Fibroblast of skin of right quadriceps (primary cell): ENCODE results near the gene TRIM62.

Experiments used
- DNase-seq: peaks from one replicate; pipeline ENCODE4 v3.0.0-alpha.2; 2013

The TRIM62 gene

DNA sequence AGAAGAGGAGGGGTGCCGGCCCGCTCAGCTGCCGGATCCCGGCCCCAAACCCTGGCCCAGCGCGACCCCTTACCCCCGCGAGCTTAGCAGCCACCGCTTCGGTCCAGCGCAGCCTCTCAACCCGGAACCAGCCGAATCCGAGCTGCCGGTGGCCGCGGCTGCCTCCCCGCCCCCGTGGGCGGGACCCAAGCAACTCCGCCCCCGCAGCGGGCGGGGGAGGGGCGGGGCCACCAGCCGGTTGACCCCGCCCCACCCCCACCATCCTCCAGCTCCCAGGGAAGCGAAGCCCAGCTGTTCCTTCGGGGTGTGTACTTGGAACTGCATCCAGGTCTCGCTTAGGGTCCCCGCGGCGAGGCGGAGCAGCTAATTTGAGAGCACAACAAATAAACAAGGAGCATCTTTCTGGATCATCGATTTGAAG, at the start of gene TRIM62:
TSS of gene TRIM62 (minus strand) at position 123 of the 421 bp plus-strand sequence. CDS start 611 bp downstream, outside the sequence.
- DNase-seq = peak; percentile 83

DNA sequence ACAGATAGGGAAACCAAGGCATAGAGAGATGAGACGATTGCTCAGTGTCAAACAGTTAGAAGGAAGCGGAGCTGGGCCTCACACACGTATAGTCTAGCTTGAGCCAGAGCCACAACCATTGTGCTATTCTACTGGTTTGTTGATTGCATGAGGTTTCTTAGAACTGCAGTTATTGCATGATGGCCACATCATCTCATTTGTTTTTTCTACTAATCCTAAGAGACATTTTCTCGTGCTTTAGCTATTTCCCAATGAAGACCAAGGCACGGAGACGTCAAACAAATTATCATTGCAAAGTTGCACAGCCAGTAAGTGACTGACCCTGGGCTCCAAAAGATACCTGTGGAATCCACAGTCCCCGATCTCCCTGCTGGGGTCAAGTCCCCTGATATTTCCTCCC, 49.3 kb upstream of the TRIM62 start:
- no peak for DNase-seq

DNA sequence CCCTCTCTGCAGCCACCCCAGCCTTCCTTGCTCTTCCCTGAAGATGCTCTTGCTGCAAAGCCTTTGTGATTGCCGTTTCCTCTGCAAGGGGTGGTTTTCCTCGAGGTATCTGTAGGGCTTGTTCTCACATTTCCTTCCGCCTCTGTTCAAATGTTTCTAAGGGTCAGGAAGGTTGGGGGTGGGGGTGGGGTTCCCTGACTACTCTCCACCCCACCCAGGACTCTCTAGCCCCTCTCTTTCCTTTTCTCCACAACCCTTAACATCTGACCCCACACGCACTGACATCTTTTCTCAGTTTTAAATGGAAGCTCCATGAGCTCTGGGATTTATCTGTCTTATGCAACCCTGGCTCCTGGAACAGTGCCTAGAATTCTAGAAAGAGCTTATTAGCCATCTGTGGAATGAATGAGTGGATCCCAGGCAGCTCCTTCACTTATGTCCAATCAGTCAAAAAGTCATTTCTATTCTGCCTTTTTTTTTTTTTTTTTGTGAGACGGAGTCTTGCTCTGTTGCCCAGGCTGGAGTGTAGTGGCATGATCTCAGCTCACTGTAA, 47.2 kb upstream of the TRIM62 start:
- DNase-seq = peak; percentile 93

DNA sequence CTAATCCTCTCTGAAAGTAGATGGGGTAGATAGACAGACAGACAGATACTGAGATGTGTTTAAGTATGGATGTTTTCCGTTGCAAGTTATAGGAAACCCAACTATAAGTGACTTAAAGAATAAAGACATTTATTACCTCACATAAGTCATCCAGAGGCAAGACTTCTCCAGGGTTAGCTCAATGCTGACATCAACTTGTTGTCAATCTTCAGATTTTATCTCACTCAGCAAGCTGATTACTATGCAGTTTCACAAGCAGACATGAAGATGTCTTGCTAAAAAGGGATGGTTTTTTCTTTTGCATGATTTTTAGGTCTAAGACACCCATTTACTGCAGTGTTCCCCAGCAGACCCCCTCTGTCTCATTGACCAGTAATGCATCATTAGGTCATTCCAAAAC, 43.7 kb upstream of the TRIM62 start:
- DNase-seq = no peak

DNA sequence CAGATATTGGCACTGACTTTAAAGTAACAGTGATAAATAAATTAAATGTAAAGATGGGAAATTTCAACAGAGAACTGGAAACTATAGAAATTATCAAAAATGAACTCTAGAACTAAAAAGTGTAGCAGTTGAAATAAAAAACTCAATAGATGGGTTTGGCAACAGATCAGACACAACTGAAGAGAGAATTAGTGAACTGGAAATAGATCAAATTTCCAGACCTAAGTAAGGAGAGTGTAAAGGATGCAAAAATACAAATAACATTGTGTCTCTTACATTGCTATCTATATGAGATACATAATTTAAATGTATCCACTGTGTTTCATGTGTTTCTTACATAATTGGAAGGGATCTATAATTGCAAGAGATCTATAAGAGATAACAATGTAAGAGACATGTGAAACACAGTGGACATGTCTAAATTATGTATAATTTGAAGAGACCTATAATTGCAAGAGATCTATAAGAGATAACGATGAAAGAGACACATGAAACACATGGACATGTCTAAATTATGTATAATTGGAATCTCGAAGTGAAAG, 42.4 kb upstream of the TRIM62 start:
- DNase-seq = no peak

DNA sequence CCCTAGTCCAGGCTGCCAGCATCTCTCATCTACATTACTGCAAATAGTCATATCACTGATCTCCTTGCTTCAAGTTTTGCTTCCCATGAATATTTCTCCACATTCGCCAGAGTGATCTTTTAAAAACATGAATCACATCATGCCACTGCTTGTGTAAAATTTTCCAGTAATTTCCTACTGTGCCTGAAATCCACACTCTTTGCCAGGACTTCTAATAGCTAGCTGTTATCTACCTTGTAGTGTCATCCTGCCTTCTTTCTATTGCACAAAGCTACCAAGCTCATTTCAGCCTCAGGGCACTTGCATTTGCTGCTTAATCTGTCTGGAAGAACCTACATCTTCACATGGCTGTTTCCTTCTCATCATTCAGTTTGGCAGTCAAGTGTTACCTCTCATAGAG, 40.5 kb upstream of the TRIM62 start:
- DNase-seq = no peak

DNA sequence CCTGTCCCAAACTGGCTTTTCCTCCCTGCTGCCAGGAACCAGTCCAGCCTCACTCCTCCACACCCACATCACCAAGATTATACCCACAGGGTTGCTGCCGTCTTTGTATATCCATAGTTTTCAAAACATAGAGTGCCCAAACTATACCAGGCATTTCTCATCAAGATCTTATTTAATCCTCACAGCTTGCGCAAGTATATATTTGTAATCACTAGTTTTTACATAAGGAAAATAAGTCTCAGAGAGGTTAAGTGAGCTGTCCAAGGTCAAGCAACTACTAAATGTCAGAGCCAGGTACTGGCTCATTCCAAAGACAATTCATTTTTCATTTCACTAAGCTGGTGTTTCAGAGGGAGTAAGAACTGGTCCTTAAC, 39.5 kb upstream of the TRIM62 start:
- no peak for DNase-seq

DNA sequence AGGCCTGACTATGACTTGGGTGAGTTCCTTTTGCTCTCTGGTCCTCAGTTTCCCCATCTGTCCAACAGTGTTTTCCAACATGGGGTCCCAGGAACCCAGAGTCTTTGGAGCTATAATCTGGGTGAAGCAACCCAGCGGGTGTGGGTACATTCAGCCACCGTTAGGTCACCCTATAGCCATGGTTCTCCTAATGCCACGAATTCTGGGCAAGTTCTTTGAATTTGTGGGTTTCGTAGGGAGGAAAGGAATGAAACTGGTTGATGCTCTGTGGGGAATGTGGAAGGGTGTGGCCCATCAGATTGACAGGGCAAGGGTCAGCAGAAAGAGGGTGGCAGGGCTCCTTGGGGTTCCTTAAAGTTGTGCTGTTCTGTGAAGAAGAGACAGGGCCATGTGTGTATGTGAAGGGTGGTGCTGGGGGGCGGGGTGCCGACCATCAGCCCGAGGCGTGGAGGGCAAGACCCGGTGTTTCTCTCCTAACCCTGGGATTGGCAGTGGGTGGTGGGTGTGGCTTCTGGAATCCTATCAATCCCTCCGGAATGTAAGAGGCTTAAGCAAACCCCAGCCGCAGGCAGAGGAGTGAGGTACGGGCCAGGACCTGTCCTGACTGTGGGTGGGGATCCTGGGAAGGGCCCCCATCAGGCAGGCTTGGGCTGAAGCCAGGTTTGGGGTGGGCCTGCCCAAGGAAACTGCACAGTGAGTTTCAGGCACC, 39.0 kb upstream of the TRIM62 start:
- no peak for DNase-seq

DNA sequence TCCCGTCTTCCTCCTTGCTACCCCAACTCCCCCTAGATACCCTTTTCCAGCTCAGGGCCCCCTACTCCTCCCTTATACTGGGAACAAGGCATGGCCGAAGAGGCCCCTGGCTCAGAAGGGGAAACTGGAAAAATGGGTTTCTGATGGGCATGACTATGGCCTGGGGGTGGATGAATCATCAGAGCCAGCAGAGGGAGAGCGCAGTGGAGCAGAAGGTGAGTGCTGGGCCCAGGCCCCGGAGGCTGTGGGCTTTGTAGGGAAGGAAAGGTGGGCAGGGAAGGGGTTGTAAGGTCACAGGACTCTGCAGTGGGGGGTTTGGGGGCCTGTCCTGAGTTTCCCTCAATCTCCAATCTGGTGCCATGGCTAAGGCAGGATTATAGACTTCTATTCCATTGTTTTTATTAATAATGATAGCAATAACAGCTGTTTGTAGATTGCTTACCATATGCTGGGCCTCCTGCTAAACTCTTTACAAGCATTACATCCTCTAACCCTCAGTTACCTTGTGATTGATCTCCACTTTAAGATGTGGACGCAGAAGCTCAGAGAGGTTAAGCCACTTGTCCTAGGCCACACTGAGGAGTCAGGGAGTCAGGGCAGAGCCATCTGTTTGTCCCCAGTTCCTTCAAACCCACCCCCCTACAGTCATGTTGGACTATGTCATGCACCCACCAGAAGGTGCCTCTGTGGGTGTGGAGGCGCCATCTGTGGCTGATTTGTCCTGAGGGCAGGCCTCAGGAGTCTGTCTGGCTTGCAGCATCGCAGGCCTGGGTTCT, 38.2 kb upstream of the TRIM62 start:
- DNase-seq = no peak

DNA sequence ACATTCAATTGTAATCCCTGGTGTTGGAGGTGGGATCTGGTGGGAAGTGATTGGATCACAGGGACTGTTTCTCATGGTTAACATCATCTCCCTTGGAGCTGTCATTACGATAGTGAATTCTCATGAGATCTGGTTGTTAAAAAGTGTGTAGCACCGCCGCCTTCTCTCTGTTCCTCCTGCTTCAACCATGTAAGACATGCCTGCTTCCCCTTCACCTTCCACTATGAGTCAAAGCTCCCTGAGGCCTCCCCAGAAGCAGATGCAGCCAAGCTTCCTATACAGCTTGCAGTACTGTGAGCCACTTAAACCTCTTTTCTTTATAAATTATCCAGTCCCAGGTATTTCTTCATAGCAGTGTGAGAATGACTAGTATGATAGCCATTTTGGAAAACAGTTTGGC, 30.1 kb upstream of the TRIM62 start:
- DNase-seq = no peak

DNA sequence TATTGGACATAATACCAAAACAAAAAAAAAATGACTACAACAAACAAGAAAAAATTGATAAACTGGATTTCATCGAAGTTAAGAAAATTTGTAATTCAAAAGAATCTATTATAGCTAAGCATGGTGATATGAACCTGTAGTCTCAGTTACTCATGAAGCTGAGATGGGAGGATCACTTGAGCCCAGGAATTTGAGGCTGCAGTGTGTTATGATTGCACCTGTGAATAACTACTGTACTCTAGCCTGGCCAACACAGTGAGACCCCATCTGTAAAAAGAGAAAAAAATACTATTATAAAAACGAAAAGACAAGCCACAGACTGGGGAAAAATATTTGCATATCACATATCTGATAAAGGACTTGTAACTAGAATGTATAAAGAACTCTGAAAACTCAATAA, 24.5 kb upstream of the TRIM62 start:
- DNase-seq = no peak

DNA sequence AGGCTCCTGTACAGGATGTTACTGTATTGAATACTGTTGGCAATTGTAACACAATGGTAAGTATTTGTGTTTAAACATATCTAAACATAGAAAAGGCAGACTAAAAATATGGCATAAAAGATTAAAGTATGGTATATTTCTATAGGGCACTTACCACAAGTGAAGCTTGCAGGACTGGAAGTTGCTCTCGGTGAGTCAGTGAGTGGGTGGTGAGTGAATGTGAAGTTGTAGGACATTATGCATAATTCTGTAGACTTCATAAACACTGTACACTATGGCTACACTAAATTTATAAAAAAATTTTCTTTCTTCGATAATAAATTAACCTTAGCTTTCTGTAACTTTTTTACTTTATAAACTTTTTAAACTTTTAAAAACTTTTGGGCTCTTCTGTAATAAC, 13.7 kb upstream of the TRIM62 start:
- no peak for DNase-seq

DNA sequence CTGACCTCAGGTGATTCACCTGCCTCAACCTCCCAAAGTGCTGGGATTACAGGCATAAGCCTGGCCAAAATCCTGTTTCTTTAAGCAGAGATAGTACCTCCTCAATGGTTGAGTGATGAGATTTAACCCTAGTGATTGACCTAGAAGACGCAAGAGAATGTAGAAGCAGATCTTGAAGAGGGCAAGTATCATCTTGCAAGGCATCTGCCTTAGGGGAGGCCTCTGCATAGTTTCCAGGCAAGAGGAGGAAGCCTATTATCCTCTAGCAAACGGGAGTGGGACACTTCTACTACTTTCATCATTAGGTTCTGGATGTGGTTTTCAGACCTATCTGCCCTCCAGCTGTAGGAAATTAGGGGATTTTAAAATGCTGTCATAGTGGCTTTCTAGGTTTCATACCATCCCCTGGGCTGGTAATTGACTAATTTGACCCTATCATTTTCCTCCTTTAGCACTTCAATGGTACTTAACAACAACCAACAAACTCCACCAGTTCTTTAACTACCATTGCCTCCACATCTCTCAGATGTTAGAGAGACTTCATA, 10.0 kb upstream of the TRIM62 start:
- DNase-seq = no peak

DNA sequence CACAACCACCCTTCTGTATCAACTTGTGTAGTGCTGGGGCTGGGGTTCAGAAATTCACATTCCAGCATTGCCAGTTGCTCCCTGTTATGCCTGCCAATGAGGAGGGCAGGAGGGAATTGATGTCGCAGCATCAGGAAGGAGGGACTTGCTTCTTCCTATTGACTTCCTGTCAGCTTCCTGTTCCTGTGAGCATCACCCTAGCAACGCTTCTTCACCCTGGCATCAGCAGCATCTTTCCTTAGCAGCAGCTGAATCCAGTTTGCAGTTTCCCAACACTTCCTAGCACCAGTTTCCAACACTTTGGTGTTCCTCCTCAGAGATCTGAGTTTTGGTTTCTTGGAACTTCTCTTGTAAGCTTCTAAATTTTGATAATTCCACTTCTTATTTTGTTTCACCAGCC, 8.9 kb upstream of the TRIM62 start:
- DNase-seq = no peak

DNA sequence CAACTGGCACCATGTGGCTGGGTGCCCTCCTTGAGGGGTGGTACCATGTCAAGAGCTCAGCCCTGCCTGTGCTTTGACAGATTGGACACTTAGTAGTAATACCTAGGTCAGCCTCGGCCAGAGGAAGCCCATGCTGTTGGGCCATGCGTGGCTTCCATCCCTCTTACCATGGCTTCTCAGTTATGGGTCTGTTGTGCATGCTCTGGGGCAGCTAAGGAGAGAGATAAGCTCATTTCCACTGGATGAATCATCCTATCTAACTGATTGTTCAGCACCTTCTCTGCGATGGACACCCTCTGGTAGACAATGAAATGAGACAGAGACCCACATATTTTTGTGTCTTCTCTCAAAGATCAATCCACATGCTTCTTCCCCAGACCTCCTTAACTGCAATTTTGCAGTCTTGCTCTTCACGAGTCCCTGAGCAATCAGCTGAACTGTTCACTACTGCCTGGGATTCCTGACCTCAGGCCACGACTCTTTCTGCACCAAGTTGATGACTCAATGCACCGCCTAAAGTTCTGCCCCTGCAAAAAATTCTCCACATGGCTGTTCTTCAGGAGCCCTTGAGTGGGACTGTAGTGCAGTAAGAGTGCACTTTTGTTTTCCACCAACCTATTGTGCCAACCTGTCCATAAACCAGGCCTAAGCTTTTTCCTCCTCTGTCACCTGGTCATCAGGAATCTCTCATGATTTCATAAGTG, 6.9 kb upstream of the TRIM62 start:
- no peak for DNase-seq

DNA sequence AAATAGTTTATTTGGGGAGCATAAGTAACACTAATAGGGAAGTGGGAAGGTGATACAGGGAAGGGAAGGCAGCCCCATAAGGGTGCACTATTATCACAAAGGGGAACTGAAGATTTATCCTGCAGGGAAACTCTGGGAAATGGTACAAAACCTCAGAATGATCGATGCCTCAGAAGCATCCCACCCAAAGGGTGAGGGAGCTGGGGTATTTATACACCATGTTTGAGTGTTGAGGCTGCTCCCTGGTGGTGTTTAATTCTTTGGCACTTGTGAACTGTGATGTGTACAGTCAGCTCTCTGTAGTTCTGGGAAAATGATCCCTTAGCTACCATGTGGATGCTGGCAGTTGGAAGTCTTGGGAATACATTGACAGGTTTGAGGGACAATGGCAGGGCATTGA, 5.1 kb upstream of the TRIM62 start:
- DNase-seq = no peak

DNA sequence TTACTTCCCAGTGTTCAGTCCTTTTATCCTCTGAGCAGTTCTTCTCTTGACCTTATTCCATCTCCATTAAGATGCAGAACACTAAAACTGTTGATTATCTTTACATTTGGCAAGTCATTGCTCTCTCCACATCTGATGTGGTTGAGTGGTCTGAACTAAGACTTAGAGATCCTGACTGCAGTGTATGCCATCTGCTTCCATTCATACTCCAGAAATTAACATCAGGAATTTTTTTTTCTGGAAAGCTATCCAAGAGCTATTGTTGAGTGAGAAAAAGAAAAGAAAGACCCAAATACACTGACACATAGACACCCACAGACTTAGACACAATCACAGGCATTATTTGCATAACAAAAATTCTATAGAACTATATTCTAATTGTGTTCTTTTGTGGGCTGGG, 3.7 kb upstream of the TRIM62 start:
- DNase-seq = no peak

DNA sequence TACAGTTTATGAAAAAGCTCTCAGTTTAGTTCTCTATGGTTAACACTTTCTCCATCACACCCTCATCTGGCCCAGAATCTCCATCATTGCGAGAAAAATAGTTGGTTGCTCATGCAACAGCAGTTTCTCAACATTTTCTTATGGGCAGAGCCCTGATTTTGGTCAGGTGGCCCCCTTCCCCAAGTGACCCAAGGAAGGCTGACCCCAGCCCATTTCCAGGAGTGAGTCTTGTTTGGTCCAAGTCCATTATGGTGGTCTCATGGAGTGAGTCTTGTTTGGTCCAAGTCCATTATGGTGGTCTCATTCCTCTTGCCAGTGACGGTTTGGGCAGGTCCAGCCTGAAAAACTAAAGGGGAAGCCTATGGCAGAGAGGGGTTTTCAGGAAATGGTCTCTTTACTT, 1.5 kb upstream of the TRIM62 start:
- no peak for DNase-seq

DNA sequence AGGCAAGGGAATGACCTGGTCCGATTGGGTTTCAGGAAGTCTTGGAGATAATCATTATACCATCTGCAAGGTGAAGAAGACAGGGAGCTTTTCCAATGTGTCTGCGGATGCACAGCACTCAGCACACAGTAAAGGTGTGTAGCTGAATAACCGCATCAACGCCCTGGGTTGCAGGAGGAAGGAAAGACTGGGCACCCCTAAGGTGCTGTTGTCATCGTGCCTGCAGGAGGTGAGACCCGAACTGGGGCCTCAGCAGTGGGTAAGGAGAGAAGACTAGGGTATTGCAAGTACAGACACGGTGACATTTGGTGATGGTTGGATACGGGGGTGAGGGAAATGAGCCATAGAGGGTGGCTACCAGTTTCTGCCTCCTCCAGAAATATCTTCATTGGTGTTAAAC, 1.1 kb upstream of the TRIM62 start:
- no peak for DNase-seq

DNA sequence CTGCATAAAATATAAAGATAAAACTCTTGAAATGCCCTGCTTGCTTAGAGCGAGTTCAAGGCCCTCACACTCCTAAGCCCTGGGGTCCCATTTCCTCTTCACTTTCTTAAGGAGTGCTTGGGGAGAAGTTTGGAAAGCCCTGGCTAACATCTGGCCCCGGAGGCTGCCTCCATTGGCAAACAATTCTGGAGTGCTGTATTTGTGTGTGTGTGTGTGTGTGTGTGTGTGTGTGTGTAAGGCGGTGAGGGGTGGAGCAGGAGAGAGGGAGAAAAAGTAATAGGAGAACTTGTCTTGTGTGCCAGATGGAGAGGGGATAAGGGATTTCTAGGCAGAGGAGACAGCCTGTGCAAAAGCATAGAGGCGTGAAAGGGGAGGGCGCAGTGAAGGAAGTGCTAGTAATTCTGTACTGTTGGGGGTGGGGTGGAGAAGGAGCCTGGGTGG, 578 bp upstream of the TRIM62 start:
- DNase-seq = peak; percentile 47

DNA sequence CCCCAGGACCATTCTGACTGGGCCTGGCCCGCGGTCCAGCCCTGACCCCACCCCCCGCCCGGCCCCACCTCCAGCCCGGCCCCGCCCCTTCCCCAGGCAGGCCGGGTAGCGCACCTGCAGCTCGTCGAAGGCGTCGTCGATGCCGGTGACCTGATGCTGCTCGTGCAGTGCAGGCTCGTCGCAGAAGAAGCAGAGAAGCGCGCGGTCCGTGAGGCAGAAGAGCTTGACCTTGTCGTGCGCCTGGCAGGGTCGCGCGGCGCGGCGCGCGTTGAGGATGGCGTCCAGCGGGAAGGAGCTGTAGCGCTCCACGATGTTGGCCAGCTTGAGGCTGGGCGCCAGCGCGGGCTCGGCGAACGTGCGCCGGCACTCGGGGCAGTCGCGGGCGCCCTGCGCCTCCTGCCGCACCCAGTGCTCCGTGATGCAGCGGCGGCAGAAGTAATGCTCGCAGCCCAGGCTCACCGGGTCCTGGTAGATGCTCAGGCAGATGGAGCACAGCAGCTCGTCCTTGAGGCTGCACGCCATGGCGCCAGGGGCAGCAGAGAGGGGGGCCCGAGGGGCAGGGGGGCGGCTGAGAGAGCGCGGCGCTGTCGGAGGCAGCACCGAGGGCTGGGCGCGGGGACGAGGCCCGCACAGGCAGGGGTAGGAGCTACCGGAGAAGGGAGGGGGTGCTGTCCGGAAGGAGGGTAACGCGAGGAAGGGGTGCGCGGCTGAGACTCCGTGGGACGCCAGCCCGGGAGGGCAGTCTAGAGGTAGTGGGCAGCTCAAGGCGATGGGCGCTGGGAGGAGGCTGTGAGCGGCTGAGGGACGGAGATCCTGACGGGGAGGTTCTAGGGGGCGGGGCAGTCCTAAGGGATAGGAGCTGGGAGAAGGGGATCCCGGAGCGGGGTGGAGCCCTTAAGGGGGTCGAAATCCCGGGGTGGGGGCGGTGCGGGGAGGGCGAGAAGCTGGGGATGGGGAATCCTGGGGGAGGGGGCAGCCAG, 642 bp downstream of the TRIM62 start:
- peak; percentile 83 for DNase-seq
